DMS53 treated with DMSO at 0.1 percent for 48 hours (cell line): ENCODE results near the gene TMEM178B.
"Not testable (repeated sequence)": the region's sequence is repeated elsewhere in the genome, so short reads cannot be mapped to it uniquely, and the experiment has no call there.

ENCODE experiments used
- DNase-seq: peaks from one replicate; lab custom pipeline; 2025; ENCODE audit not compliant: unreplicated experiment; lab: John Stamatoyannopoulos, UW

Gene TMEM178B

DNA sequence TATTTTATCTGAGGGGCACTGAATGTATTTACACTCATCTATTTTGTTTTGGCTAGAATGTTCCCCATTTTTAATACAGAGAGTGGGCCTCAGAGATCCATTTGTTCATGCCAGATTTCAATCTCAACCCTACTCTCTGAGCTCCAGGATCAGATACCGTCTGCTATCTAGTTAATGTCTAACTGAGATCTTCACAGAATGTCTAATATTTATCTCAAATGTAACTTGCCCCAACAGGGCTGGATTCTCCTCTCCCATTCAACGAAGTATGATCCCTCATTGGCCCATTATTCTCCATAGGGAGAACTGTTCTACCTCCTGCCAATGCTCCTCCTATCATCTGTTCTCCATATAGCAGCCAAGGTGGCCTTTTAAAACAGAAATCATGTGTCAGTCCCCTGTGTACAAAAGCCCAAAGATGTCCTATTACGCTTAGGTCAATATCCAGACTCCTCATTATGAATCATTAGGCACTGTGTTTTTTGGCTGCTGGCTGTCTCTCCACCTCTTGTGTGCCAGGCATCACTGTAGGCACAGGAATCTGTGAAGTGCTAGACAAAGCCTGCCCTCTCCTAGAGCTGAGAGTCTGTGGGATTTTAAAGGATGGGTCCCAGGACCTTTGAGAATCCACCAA lies 308.0 kb downstream of the TMEM178B start:
- DNase-seq, result no peak

- not testable (repeated sequence) for DNase-seq
Measured at GRCh38 chr7:141383356-141383755, 309.5 kb downstream of the TMEM178B start.

- DNase-seq, result no peak
Measured at GRCh38 chr7:141386881-141387280, 313.0 kb downstream of the TMEM178B start.

- DNase-seq, result no peak
Measured at GRCh38 chr7:141387521-141388217, 313.8 kb downstream of the TMEM178B start.

DNA sequence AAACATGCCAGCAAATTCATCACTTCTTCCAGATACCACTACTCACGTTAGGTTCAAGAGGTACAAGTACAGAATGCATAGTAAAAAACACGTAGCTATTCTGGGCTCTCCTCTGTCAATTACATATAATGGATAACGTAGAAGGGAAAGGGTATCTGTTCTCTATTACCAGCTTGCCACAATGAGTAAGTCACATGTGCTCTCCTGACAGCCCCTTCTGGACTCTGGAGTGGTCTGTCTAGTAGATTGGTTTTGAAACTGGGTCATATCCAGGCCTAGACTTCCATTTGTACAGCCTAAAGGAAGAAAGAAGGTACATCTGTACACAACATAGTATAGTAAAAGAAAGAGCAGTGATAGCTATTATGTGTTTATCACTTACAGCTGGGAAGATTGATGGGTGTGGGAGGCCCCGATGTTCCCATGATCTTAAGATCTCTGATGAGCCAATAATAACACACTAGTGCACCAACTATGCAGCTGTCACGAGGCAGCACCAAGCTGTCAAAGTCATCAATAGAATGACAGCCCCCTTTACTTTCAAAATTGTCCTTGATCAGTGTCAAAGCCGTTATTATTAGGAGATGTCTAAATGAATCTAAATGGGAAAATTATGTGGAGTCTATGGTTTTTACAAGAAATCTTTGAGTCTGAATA lies 315.4 kb downstream of the TMEM178B start:
- no peak for DNase-seq

- no peak for DNase-seq
Measured at GRCh38 chr7:141390339-141390738, 316.5 kb downstream of the TMEM178B start.

- DNase-seq, result no peak
Measured at GRCh38 chr7:141393056-141393455, 319.2 kb downstream of the TMEM178B start.

DNA sequence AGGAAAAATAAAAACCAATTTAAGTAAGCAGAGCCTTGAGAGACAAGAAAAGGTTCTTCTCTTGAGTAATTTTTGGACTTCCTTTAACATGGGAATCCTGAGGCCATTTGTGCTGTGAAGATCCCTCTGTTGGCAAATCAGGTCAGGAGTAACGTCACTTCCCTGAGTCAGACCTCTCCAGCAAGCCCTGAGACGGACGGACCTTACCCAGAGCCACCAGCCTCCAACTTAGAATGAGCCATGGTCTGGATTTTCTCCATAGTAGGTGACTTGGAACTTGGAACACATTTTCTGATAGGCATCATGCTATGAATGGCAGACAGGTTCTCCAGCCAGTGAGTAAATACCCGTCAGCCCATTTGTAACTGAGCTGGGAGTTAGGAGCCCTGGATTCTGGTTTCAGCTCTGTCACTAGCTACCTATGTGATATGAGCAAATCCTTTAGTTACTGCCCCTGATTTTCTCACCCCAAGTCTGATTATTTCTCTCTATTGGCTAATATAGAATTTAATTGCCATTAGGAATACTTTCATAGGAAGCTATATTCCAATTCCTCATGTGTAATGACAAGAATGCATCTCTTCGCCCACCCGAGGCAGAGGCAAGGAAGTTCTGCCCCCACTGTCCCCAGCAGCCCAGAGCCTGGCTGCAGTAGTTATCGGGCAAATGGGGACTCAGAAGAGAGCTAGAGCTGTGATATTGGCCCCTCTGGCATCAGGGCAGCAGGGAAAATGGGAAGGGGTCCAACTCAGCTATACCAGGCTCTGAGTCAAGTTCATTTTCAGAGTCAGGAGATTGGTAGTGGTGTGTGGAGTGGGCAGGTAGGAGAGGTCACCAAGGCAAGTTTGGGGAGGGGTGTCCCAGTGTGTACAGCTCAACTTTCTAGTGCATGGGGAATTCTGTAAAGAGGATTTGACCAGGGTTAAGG lies 323.6 kb downstream of the TMEM178B start:
- DNase-seq, result no peak

GRCh38 chr7:141400356-141400755 lies 326.5 kb downstream of the TMEM178B start:
- no peak for DNase-seq

- DNase-seq, result no peak
Measured at GRCh38 chr7:141402277-141402996, 328.6 kb downstream of the TMEM178B start.

GRCh38 chr7:141403846-141404245 lies 330.0 kb downstream of the TMEM178B start:
- DNase-seq, result not testable (repeated sequence)

GRCh38 chr7:141406347-141406746 lies 332.5 kb downstream of the TMEM178B start:
- DNase-seq, result no peak

DNA sequence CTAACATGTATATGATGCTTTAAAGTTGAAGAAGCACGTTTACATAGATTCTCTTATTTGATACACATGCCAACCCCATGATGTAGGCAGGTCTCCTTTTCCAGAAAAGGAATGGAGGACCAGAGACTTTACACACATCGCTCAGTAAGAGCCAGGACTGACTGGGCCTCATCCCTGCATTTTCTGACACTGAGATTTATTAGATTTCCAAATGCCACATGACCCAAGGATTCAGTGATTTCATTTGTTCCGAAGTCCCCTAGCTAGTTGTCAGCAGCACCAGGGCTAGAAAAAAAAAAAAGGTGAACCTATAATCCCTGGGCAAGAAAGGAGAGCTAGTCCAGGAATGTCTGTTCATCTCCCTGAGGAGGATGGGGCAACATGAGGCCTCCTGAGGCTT lies 334.0 kb downstream of the TMEM178B start:
- no peak for DNase-seq

DNA sequence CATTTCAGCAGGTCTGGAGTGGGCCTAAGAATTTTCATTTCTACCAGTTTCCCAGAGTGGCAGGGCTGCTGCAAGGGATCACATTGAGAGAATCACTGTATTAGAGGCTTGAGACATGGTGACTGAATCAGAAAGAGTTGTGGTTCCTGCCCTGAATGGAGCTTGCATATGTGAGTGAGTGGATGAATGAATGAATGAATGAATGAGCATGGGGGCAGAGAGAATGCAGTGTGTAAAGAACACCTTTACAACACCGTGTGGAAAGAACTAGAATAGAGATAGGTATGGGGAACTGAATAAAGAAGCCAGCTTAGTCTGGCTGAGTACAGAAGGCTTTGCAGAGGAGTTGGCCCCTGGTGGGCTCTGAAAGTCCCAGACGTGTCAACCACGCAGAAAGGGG lies 334.6 kb downstream of the TMEM178B start:
- no peak for DNase-seq

DNA sequence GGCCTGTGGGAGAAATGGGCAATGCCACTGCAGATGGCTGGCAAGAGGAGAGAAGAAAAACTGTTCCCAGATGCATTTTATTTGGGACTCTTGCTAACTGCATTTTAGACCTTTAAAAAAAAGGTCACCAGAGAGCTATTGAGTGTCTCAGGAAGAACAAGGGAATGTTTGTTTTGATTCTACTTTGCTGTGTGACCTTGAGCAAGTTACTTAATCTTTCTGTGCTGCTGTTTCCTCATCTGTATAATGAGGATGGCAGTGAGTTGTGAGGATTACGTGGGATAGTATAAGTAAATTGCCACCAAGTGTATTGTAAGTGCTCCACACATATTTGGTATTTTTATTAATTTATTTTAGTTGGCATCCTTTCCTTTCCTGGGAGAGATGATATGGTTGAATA lies 335.4 kb downstream of the TMEM178B start:
- no peak for DNase-seq

DNA sequence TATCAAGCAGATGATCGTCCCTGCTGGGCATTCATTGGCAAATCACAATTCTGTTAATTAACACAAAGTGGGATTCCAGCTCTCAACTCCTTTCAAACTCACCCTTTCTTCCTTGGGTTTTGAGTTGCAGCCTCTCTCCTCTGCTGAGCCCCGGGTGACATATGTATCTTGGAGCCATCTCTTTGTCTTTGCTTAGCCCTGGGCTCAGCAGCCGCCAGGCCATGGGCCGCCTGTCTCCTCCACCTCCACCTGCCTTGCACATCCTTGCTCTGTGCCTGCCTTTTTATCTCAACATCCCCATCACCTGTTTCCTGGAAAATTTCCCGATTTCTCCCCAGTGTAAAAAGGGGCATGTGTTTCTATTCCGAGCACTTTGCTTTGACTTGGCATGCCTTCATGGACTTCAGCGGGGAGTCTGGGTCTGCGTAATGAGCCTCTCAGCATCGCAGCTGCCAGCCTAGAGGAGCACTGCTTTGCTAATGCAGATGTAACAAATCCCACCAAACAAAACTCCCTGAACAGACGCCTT lies 336.0 kb downstream of the TMEM178B start:
- DNase-seq, result no peak

DNA sequence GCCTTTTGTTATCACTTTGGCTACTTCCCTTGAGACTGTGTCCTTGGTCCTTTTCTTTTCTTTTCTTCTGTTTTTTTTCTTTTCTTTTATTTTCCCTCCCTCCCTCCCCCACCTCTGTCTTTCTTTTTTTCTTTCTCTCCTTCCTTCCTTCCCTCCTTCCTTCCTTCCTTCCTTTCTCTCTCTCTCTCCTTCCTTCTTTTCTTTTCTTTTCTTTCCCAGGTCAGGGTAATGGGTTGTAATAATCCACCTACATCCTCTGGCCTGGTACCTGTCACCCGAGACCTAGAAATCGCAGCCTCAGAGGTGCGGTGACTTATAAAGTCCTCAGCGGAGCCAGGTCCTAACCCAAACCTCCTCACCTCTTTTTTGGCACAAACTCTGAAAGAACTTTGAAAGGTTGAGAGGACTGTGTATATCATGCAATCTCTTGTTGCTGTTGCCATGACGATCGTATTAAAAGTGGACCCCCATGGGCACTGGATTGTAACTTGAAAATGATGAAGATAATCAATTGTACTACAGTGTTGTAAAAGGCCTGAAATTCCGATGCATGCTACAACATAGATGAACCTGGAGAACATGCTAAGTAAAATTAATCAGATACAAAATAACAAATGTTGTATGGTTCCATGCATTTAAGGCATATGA lies 336.6 kb downstream of the TMEM178B start:
- no peak for DNase-seq

GRCh38 chr7:141411133-141411532 lies 337.3 kb downstream of the TMEM178B start:
- no peak for DNase-seq

DNA sequence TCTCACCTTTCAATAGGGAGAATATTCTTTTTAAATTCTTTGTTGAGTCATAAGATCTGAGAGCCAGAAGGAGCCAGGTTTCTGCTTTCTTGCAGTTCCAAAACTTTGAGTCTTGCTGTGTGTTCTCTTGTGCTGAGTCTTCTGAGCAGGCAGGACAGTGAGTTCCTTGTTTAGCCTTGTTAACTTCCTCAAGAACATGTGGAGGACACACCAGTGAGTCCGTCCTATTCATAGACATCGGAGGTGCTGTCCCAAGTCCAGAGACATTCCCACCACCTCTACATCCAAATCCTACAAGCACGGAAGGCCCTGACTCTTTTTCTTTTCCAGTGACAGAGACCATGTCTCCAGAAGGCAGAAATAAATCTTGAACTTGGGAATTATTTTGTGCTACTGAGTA lies 342.1 kb downstream of the TMEM178B start:
- no peak for DNase-seq
